BLaER1 (cell line): ENCODE measurements around the gene LTB4R2.
"Not testable (repeated sequence)": the region's sequence is repeated elsewhere in the genome, so short reads cannot be mapped to it uniquely, and the experiment has no call there.

Source experiments
- H3K27ac ChIP-seq: shearing (Covaris generic); formaldehyde crosslinking; 2 replicates; pipeline ENCODE4 v1.8.1; 2022
- H3K27me3 ChIP-seq: shearing (Covaris generic); formaldehyde crosslinking; 2 replicates; pipeline ENCODE4 v1.8.1; 2022
- H3K36me3 ChIP-seq: shearing (Covaris generic); formaldehyde crosslinking; 2 replicates; pipeline ENCODE4 v1.8.1; 2022
- H3K4me1 ChIP-seq: shearing (Covaris generic); formaldehyde crosslinking; 2 replicates; pipeline ENCODE4 v1.8.1; 2022
- H3K4me2 ChIP-seq: shearing (Covaris generic); formaldehyde crosslinking; 2 replicates; pipeline ENCODE4 v1.8.1; 2022
- H3K4me3 ChIP-seq: shearing (Covaris generic); formaldehyde crosslinking; 2 replicates; pipeline ENCODE4 v1.8.1; 2022
- H3K9ac ChIP-seq: shearing (Covaris generic); formaldehyde crosslinking; 2 replicates; pipeline ENCODE4 v1.8.1; 2022
- H3K9me3 ChIP-seq: shearing (Covaris generic); formaldehyde crosslinking; 2 replicates; pipeline ENCODE4 v1.8.1; 2022
- H4K20me1 ChIP-seq: shearing (Covaris generic); formaldehyde crosslinking; 2 replicates; pipeline ENCODE4 v1.8.1; 2022
- Cebpa-rat ChIP-seq: shearing (Covaris generic); IDR thresholded peaks from 2 replicates; pipeline ENCODE4 v1.8.1; 2022

Gene LTB4R2

DNA sequence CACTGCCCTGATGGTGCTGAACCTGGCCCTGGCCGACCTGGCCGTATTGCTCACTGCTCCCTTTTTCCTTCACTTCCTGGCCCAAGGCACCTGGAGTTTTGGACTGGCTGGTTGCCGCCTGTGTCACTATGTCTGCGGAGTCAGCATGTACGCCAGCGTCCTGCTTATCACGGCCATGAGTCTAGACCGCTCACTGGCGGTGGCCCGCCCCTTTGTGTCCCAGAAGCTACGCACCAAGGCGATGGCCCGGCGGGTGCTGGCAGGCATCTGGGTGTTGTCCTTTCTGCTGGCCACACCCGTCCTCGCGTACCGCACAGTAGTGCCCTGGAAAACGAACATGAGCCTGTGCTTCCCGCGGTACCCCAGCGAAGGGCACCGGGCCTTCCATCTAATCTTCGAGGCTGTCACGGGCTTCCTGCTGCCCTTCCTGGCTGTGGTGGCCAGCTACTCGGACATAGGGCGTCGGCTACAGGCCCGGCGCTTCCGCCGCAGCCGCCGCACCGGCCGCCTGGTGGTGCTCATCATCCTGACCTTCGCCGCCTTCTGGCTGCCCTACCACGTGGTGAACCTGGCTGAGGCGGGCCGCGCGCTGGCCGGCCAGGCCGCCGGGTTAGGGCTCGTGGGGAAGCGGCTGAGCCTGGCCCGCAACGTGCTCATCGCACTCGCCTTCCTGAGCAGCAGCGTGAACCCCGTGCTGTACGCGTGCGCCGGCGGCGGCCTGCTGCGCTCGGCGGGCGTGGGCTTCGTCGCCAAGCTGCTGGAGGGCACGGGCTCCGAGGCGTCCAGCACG, 6.1 kb downstream of the LTB4R2 start:
- Histone ChIP-seq H3K27ac (no peak overlapping the region), H3K36me3 (peaks cover 13% of the 10 kb centered on the region), H3K4me1 (peaks cover 49% of the 10 kb centered on the region), H3K27me3 (no peaks in the 10 kb centered on the region), H3K4me2 (no peak overlapping the region), H3K9me3 (no peaks in the 10 kb centered on the region), H3K4me3 (no peak overlapping the region), H4K20me1 (no peaks in the 10 kb centered on the region), H3K9ac (no peak overlapping the region)
- no peak for TF ChIP-seq Cebpa-rat

DNA sequence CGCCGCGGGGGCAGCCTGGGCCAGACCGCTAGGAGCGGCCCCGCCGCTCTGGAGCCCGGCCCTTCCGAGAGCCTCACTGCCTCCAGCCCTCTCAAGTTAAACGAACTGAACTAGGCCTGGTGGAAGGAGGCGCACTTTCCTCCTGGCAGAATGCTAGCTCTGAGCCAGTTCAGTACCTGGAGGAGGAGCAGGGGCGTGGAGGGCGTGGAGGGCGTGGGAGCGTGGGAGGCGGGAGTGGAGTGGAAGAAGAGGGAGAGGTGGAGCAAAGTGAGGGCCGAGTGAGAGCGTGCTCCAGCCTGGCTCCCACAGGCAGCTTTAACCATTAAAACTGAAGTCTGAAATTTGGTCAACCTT, 6.6 kb downstream of the LTB4R2 start:
- Histone ChIP-seq H3K4me3 (no peak overlapping the region), H3K27ac (no peak overlapping the region), H3K36me3 (peaks cover 13% of the 10 kb centered on the region), H4K20me1 (no peaks in the 10 kb centered on the region), H3K27me3 (no peaks in the 10 kb centered on the region), H3K9me3 (no peaks in the 10 kb centered on the region), H3K4me2 (no peak overlapping the region), H3K4me1 (peaks cover 43% of the 10 kb centered on the region), H3K9ac (no peak overlapping the region)
- TF ChIP-seq Cebpa-rat, result no peak

DNA sequence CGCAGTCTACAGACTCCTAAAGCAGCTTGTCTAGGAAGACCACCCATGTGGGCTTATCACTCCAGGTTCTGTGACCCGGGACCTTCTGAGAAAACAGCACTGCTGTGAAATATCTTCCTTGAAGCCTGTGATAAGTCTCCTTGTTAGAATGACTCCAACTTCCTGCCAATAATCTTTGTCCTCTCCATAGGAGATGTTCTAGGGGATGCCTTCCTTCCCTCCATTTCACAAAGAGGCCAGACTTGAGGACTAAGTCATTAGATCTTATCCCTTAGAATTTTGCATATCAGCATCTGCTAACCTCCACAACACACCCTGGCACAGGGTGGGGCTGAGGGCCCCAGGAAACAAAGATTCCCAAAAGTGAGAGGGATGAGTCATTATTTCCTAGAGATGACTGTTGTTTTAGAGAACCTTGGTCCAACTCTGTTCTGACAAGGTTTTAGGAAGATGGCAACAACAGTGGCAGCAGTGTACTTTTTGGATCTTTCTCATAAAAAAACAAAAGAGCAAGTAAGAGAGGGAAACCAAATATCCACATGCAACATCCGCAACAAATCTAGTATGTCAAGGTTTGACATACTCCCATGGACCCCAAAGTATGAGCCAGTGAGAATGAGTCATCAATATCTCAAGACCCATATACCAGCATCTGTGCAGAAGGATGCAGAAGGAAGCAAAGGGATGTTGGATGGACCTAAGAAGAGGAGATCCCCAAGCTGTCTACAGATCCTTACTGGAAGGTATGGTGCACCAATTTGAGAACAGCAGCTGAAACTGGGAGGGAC, 7.4 kb downstream of the LTB4R2 start:
- no peak overlapping the region for H3K4me2 ChIP-seq

DNA sequence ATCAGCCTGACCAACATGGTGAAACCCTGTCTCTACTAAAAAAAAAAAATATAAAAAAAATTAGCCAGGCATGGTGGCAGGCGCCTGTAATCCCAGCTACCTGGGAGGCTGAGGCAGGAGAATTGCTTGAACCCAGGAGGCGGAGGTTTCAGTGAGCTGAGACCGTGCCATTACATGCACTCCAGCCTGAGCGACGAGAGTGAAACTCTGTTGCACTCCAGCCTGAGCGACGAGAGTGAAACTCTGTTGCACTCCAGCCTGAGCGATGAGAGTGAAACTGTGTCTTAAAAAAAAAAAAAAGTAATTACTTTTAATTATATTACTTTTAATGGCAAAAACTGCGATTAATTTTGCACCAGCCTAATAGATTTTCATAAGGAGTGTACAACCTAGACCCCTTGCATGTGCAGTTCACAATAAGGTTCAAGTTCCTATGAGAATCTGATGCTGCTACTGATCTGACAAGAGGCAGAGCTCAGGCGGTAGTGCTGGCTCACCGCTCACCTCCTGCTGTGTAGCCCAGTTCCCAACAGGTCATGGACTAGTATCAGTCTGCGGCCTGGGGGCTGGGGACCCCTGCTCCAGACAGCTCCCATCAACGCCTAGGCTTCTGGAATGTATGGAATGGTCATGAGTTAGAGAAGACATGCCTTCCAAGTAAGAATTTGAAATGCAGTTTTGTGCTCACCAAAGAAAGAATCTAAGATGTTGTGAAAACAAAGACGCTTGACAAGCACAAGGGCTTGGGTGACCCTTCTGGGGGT, 11.5 kb downstream of the LTB4R2 start:
- Histone ChIP-seq H4K20me1 (no peaks in the 10 kb centered on the region), H3K27me3 (no peaks in the 10 kb centered on the region), H3K9ac (no peak overlapping the region), H3K36me3 (peaks cover 1% of the 10 kb centered on the region; the same call in 1 of the 2 replicates), H3K4me3 (no peak overlapping the region), H3K27ac (no peak overlapping the region), H3K4me2 (no peak overlapping the region), H3K4me1 (peaks cover 27% of the 10 kb centered on the region), H3K9me3 (no peaks in the 10 kb centered on the region)
- no peak for TF ChIP-seq Cebpa-rat

More for the DNA sequence above, 7.4 kb downstream of the LTB4R2 start:
- Histone ChIP-seq H3K9ac (no peak overlapping the region), H4K20me1 (no peaks in the 10 kb centered on the region), H3K4me1 (peaks cover 36% of the 10 kb centered on the region), H3K27ac (no peak overlapping the region), H3K9me3 (no peaks in the 10 kb centered on the region), H3K27me3 (no peaks in the 10 kb centered on the region), H3K36me3 (peaks cover 13% of the 10 kb centered on the region), H3K4me3 (no peak overlapping the region)
- no peak for TF ChIP-seq Cebpa-rat

DNA sequence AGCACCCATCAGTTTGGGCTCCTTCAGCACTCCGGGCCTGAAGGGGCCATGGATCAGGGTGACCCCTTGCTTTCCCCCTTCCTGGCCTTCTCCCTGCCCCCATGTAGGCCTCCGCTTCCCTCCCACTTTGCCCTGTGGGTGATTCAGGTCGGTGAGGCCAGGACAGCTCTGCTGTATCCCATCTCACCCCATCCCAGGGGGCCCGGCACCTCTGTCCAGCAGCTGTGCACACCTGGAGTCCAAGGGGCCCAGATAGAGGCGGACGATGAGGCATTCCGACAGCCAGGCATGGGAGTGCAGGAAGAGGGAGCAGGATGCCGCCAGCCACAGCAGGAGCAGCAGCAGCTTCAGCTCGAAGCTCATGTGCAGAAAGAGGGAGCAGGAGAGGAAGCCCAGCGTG, 12.7 kb downstream of the LTB4R2 start:
- H3K4me2 ChIP-seq, result peak overlapping the region; percentile 28
- peaks cover 40% of the 10 kb centered on the region for H3K4me1 ChIP-seq
- no peak overlapping the region for H3K4me3 ChIP-seq
- H3K9me3 ChIP-seq, result no peaks in the 10 kb centered on the region
- no peaks in the 10 kb centered on the region for H3K27me3 ChIP-seq
- no peak for TF ChIP-seq Cebpa-rat
- H3K27ac ChIP-seq, result no peak overlapping the region
- H3K36me3 ChIP-seq, result no peaks in the 10 kb centered on the region
- H3K9ac ChIP-seq, result no peak overlapping the region
- H4K20me1 ChIP-seq, result no peaks in the 10 kb centered on the region

DNA sequence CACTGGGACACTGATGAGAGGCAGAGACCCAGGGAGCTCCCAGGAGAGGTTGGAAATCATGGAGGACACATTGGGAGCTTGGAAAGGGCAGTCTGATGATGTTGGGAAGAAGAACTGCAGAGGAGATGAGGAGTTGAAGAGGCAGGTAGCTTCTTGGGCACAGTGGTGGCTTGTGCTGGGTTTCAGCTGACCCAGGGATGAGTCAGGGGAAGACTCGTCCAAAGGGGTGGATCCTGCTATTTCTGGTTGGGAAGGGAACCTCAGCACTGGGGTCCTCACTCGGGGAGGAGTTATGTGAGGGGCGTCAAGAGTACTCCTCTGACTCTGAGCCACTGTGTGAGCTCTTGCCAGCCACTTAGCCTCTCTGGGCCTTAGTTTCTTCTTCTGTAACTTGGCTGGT, 13.4 kb downstream of the LTB4R2 start:
- TF ChIP-seq Cebpa-rat, result no peak
- no peaks in the 10 kb centered on the region for H3K27me3 ChIP-seq

DNA sequence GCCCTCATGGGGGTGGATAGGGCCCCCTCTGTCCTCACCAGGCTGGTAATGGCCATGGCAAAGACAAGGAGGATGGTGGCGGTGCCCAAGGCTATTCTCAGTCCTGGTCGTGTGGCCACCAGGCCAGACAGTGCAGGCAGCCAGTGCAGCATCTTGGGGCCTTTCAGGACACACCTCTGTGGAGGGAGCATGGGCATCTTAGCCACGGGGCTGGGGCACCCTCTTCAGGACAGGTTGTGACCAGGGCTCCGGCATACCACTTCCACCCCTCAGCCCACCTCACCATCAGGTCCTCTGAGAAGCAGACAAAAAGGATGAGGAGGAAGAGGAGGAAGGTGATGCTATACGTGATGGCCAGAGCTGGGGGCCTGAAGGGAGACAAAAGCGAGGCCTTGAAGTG, 14.1 kb downstream of the LTB4R2 start:
- no peaks in the 10 kb centered on the region for H3K36me3 ChIP-seq
- TF ChIP-seq Cebpa-rat, result no peak
- no peak overlapping the region for H3K9ac ChIP-seq
- H3K27me3 ChIP-seq, result no peaks in the 10 kb centered on the region
- H3K4me1 ChIP-seq, result peaks cover 49% of the 10 kb centered on the region
- H3K27ac ChIP-seq, result no peak overlapping the region
- no peak overlapping the region for H3K4me3 ChIP-seq
- no peaks in the 10 kb centered on the region for H3K9me3 ChIP-seq
- no peak overlapping the region for H3K4me2 ChIP-seq
- H4K20me1 ChIP-seq, result no peaks in the 10 kb centered on the region

More for the DNA sequence above, 13.4 kb downstream of the LTB4R2 start:
- Histone ChIP-seq H3K4me3 (no peak overlapping the region), H3K4me2 (no peak overlapping the region), H3K4me1 (peaks cover 43% of the 10 kb centered on the region), H3K9me3 (no peaks in the 10 kb centered on the region), H3K36me3 (no peaks in the 10 kb centered on the region), H3K9ac (no peak overlapping the region), H4K20me1 (no peaks in the 10 kb centered on the region), H3K27ac (no peak overlapping the region)

DNA sequence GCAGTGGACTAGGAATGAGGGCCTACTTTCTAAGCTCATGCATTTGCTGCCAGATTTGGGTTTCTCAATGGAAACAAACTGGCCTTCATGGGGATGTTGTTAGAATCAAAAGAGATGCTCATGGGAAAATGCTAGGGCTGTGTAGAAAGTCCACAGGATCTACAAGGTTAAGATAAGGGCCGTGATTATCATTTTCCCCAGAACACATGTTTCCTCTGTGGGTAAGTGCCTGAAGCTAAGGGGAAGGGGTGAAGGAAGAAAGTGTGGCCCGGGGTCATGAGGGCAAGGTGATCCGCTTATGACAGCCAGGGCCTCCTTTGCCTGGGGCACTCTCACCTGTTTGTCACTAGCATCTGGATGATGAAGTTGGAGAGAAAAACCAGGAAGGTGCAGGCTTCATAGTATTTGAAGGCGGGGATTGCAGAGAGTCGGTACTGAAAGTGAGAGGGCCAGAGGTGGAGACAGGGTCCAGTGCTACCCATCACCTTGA, 15.1 kb downstream of the LTB4R2 start:
- no peaks in the 10 kb centered on the region for H4K20me1 ChIP-seq
- no peaks in the 10 kb centered on the region for H3K9me3 ChIP-seq
- H3K36me3 ChIP-seq, result no peaks in the 10 kb centered on the region
- H3K4me1 ChIP-seq, result peaks cover 59% of the 10 kb centered on the region
- peak overlapping the region; percentile 61 for H3K4me2 ChIP-seq
- no peak overlapping the region for H3K9ac ChIP-seq
- TF ChIP-seq Cebpa-rat, result no peak
- H3K27ac ChIP-seq, result no peak overlapping the region
- H3K27me3 ChIP-seq, result no peaks in the 10 kb centered on the region
- no peak overlapping the region for H3K4me3 ChIP-seq

DNA sequence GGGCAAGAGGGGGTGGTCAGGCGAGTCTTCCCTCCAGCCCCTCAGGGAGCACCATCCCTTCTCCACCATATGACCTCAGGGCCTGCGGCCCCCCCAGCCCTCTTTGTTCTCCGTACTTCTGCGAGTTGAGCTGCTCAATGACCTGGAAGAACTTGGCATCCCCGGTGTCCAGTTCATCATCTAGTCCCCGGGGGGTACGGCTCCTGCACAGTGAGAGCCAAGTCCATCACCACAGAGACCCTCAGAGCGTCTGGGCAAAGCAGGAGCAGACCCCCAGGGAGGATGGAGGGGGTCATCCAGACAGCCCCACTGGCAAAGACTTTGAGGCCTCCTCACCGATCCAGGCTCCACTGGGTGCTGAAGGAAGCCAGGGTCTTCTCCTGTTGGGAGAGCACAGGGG, 16.0 kb downstream of the LTB4R2 start:
- Histone ChIP-seq H3K36me3 (no peaks in the 10 kb centered on the region), H3K4me2 (peak overlapping the region; percentile 61), H4K20me1 (no peaks in the 10 kb centered on the region), H3K27me3 (no peaks in the 10 kb centered on the region), H3K27ac (peak overlapping the region; percentile 7; the same call in 1 of the 2 replicates), H3K4me1 (peaks cover 59% of the 10 kb centered on the region), H3K9ac (no peak overlapping the region), H3K9me3 (no peaks in the 10 kb centered on the region), H3K4me3 (no peak overlapping the region)
- no peak for TF ChIP-seq Cebpa-rat

DNA sequence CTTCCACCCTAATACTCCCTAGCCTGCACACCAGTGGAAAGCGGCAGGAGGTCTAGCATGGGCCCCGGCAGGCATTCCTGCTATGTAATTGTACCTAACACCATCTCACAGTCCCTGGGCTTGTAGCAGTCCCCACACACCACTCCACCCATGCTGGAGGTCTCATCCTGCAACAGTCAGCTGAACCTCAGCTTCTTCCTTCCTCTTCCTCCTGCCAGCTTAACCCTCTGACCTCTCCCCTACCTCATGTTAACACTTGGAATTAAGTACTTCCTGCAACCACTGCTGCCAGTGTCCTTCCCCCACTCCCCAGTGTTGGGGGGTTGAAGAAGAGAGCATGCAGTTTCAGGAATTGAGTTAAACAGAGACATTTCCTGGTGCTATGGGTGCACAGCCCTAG, 17.4 kb downstream of the LTB4R2 start:
- Histone ChIP-seq H3K4me3 (no peak overlapping the region), H3K27ac (peak overlapping the region; percentile 65), H3K27me3 (peaks cover 2% of the 10 kb centered on the region), H3K9me3 (no peaks in the 10 kb centered on the region), H3K4me2 (peak overlapping the region; percentile 61), H3K9ac (no peak overlapping the region), H3K4me1 (peaks cover 70% of the 10 kb centered on the region), H3K36me3 (no peaks in the 10 kb centered on the region), H4K20me1 (0 out of 2 replicates have a peak, but pooled peaks cover under 1% of the 10 kb centered on the region)
- TF ChIP-seq Cebpa-rat, result no peak

DNA sequence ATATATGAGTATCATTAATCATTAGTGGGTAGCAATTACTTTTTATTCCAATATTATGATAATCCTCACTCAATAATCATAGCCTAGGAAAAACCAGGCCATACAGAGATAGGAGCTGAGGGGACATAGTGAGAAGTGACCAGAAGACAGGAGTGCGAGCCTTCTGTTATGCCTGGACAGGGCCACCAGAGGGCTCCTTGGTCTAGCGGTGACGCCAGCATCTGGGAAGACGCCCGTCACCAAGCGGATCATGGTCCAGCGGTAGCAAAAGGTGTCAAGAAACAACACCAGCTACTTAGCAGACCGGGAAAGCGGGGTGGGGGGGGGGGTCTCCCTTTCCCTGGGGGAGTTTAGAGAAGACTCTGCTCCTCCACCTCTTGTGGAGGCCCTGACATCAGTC, 18.0 kb downstream of the LTB4R2 start:
- not testable (repeated sequence) for H3K36me3 ChIP-seq, H3K4me3 ChIP-seq, H3K9ac ChIP-seq, H3K9me3 ChIP-seq, H3K27me3 ChIP-seq, H4K20me1 ChIP-seq
- 0 out of 2 replicates have a peak overlapping the region, but pooled peaks have one; percentile 65 for H3K27ac ChIP-seq
- H3K4me2 ChIP-seq, result peak overlapping the region; percentile 61
- peaks cover 71% of the 10 kb centered on the region for H3K4me1 ChIP-seq
